GM18868 (cell line): ENCODE results near the gene CCR3.
A peak's percentile ranks its signal among the peaks of the same experiment; 100 is the strongest.

Experiments used
- ATAC-seq: cut with Tn5 transposase; IDR thresholded peaks from one replicate; pipeline ENCODE4 v1.9.1; 2021; ENCODE audit warnings: mild to moderate bottlenecking, moderate library complexity; ENCODE audit not compliant: unreplicated experiment

CCR3 gene

DNA sequence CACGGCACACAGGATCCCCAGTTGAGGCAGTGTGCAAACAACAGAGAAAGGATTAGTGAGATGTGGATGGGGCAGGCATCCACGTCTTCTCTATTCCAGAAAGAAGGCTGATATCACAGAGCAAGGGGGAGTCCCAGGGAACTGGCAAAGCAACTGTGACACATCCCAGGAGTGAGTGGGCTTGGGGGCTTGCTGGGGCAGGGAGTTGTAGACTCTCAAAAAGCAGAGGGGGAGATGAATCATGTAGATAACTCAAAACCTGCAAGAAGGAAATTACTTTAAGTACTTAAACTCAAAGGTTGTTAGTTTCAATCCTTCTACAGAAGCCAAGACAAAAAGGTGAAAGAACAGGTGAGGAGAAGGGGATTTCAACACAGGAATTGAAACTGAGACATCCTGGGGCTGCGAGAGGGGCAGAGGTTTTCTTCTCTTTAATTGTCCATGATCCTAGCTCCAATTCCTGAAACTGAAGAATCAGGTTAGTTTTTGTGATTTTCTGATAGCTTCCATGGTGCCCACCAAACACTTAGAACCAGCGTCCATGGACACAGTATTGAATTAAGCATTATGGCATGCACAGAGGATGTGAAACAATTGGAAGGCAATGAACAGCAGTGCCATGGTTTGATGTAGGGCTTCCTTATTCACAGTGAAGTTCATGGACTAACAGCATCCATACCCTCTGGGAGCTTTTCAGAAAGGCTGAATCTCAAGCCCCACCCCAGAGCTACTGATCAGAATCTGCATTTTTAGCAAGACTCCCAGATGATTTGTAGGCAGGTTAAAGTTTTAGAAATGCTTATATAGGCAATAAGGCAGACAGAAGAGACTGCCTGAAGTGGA lies 52.0 kb downstream of the CCR3 start:
- ATAC-seq = peak; percentile 69

DNA sequence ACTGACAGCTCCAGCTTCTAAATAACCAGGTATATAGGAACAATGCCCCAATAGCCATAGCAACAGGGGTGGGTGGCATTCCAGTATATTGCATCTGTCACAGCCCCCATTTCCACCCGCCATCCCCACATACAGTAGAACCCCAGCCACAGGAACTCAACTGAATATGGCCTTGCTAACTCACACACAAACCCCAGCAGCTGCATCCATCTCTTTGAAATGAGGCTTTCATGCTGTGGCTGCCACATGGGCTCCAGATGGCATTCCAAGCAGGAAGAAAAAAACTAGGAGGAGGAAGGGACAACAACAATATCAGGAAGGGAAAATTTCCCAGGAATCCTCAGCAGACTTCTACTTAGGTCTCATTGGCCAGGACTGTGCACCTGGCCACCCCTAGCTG lies 54.6 kb downstream of the CCR3 start:
- ATAC-seq = no peak

DNA sequence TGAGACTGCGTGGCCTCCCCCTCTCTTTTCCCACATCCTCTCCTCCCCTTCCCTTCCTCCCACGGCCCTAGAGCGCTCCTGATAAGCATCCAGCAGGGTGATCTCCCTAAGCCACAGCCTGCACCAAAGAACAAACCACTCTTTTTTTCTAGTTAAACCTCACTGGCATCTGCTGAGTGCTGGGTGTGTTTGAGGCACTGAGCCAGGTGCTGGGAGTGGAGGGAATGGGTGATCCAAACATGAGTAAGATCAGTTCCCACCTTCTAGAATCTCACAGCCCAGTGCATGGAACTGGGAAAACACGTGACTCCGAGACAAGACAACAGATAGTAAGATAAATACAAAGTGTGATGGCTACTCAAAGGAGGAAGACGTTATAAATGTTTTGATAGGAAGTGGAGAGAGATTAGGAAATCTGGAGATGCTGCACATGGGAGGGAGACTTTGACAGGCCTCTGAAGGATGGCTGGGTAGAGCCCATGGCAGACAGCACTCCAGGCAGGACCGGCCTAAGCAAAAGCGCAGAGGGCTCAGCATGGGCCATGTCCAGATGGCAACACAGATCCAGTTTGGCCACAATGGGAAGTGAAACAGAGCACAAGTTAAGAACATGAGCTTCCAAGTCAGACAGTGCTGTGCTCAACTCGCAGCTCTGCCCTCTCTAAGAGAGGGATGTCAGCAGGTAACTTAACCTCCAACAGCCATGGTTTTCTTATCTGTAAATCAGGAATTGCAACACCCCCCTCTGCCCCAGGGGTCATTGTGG lies 55.6 kb downstream of the CCR3 start:
- ATAC-seq = no peak

DNA sequence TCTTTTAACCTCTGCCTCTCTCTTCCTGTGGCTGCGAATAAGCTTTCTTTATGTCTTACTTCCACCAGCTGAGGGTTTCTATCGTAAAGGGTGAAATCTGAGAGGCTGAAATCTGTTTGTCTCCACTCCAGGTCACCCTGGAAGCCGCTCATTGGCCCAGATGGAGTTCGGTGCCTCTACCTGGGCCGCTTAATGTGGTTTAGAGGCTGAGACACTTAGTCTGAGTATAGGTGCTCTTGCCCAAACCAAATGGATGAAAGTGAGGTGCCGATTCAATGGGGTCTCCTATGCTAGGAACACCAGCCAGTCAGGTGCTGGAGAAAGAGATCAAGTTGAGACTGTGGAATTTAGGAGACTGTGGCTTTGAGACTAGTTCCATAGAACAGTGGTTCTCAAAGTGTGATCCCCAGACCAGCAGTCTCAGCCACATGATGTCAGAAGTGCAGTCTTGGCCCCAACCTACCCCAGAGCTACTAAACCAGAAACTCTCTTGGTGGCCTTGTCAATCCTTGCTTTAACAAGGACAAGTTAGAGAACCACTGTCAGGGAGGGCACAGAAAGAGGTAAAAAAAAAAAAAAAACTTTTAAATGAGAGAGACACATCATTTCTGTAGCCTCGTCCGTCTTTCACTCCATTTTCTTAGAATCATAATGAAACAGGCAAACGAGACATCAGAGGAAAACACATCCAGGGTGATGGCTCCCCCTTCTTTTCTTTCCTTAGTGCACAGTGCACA lies 56.8 kb downstream of the CCR3 start:
- no peak for ATAC-seq

DNA sequence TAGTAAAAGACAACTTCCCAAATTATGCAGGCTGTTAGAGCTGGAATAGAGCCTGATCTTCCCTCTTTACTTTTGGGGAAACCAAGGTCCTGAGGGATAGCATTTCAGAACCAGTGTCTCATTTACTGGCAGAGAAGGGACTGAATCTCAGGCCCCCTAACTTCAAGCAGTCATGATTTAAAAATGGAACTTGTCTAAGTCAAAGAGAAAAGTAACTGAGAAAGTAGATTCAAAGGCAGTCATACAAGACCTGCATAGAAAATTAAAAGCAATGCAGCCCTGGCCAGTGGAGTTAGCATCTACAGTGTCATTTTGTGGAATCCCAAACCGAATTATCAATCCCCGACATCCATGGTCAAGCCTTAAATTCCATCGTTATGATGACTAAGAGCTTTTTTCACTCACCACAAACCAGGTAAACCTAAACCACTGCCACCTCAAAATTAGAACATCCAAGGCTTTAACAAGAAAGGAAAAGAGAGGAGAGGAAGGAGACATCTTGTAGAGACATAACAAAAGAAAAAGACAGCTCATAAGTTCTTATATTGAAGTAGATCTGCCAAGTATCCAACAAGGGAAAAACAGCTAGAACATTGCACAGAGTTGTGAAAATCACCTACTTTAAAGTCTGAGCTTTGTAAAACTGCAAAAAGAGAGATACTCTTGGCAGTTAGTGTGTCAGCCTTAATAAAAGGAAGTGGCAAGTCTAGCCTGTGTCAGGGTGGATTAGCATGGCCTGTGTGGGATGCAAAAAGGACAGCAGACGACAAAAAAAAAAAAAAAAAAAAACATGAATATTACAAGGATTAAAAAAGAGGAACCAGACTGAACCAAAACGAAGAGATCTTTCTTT lies 57.6 kb downstream of the CCR3 start:
- no peak for ATAC-seq

DNA sequence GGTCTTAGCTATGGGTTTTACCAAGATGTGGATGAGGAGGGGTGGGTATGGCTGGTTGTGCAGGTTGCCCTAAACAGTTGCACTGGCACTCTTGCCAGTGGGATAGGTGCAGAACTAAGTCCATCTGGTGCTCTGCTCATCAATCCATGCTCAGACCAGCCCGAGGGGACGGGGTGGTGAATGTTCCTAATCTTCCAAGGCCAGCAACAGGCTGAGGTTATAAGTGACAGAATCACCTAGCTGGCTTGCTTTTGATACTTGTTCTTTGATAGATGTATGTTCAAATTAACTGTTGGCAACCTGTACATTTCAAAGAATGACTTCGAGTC lies 58.2 kb downstream of the CCR3 start:
- no peak for ATAC-seq

DNA sequence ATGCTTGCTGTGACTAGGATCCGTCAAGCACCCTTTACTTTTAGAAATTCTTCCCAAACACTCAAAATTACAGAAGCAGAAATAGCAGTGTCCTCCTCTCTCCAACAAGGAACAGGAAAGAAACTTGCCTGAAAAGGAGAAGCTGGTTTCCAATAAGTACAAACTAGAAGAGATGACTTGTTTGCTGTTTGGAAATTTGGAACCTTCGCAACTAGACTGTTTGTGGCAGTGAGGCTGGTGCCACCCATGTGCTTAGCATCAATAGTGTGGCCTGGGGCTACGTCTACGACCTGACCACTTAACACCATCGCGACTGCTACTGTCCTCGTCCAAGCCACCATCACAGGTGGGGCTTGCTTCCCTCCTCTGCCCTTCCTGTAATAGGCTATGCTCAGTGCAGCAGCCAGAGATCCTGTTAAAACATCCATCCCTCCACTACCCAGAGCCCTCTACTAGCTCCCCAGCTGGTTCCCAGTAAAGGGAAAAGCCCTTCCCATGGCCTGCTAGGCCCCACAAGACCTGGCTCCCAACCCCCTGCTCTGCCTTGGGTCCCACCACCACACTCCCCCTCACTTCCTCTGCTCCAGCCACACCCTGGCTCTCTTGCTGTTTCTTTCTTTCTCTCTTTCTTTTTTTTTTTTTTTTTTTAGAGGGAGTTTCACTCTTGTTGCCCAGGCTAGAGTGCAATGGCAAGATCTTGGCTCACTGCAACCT lies 59.0 kb downstream of the CCR3 start:
- ATAC-seq = no peak

DNA sequence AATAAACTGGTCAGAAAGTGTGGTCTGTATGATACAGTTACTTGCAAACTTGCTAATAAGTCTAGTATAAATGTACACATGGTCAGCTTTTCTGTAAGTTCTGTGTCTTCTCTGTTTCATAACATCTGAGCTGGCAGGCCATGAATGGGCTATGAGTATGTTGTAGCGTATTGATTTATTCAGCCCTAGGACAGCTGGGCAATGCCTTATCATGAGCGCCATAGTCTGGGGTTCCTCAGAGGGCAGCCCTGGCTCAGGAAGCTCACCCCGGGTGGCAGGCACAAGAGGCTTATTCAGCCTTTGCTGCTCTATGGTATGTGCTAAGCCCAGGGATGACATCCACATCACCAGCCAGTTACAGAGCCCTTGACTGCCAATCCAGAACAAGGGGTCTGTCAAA lies 61.0 kb downstream of the CCR3 start:
- ATAC-seq = no peak

DNA sequence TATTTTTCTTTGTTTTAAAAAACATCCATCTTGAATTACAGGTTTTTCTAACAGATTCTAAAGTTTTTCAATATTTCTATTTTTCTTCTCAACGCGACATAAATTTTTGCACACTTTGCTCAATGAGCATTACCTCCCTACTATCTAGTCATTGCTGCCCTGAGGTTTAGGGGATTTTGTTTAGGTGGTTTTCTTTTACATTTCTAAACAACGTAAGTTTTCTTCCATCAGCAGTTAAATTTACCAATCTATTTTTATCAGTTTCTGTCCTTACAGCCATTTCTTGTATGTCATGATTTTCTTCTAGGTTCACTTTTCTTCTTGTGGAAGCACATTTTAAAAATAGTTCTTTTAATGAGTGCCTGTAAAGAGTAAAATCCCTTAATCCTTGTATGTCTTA lies 62.5 kb downstream of the CCR3 start:
- ATAC-seq = no peak

DNA sequence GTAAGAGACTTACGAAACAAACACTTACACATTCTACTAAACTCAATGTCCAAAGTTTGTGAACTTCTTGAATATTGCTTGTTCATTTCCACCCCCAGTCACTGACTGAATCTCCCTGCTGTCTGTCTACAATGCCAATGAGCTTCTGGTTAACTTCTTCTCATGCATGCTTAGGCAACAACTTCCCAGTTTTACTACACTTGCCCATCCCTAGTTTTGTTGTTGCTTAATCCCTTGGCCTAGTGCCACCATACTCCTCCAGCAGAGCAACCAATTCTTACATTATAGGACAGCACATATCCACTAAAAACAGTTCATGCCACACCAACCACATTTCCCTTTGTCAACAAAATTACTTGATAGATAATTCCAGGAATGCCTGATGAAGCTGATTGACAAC lies 70.7 kb downstream of the CCR3 start:
- ATAC-seq = no peak

DNA sequence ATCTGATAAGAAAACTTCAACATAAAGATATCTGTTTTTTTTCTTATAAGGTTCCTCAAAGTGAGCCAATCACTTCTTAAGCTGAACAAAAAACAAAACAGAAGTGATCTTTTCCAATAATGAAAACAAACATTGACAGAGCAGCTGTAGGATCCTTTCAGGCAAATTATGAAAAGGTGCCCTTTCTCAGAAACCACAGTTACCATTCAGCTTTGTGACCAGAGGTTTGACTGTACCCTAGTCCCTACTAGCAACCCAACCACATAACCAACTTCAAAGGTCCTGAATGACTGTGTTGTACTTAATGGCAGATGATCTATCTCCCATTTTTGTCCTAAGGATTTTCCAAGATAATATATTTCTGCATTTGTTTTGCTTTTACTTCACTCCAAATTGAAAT lies 72.3 kb downstream of the CCR3 start:
- ATAC-seq = no peak

DNA sequence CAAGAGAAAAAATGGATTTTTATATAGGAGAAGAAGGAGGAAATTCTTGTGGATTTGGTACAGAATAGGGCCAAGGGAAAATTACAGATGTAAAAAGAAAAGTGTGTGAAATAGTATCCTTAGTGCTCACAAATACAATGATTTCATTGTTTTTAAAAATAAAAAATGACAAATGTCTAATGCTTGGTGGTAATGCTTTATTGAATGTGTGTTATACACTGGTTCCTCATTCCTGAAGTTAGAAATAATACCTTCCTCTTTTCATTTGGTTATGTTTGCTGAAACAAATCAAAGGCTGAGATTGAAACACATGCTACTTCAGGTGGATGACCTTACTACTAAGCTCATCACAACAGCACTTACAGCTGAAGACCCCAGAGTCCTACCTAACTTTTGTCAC lies 73.9 kb downstream of the CCR3 start:
- ATAC-seq = no peak
